Kidney epithelial cell (primary cell): ENCODE measurements around the gene LDHAL6A. TPM values are rescaled to one million over a fixed set of nuclear protein-coding genes. Genes with fewer than 3 reads are reported as not detected.

Experiments used
- DNase-seq: peaks from one replicate; pipeline ENCODE4 v3.0.0-alpha.2; 2010; ENCODE audit warnings: low read depth
- H3K27me3 ChIP-seq: 2 replicates; pipeline ENCODE4 v1.6.0; 2011; ENCODE audit warnings: low read length; ENCODE audit not compliant: control insufficient read depth, insufficient read depth
- H3K36me3 ChIP-seq: 2 replicates; pipeline ENCODE4 v1.5.1; 2011; ENCODE audit warnings: low read length; ENCODE audit not compliant: control insufficient read depth, insufficient read depth
- H3K4me3 ChIP-seq: 2 replicates; pipeline ENCODE4 v1.5.1; 2011; ENCODE audit warnings: low read depth, mild to moderate bottlenecking, control low read depth, low read length
- CTCF ChIP-seq: IDR thresholded peaks from 2 replicates; pipeline ENCODE4 v1.5.1; 2011; ENCODE audit warnings: mild to moderate bottlenecking, moderate library complexity, low read length, control low read depth, inconsistent platforms; ENCODE audit not compliant: insufficient read depth, poor library complexity, severe bottlenecking
- total RNA-seq: library from RNA; depleted of rRNA; stranded (reverse); fragments of >200 nt; gene quantifications from 2 replicates; pipeline ENCODE4 v1.2.3, GENCODE V29; 2015

Gene LDHAL6A
- total RNA-seq, 1 donor from 2014 or later: not detected

GRCh38 chr11:18459634-18460033, 4.0 kb downstream of the LDHAL6A start:
- Histone ChIP-seq H3K36me3 (no peaks in the 10 kb centered on the region), H3K27me3 (no peaks in the 10 kb centered on the region), H3K4me3 (no peak overlapping the region)
- TF ChIP-seq CTCF: no peak
- no peak for DNase-seq

GRCh38 chr11:18461909-18462308, 6.3 kb downstream of the LDHAL6A start:
- TF ChIP-seq CTCF: no peak
- no peaks in the 10 kb centered on the region for H3K27me3 ChIP-seq
- H3K36me3 ChIP-seq: no peaks in the 10 kb centered on the region
- H3K4me3 ChIP-seq: no peak overlapping the region
- no peak for DNase-seq

- DNase-seq: no peak
- Histone ChIP-seq H3K36me3 (no peaks in the 10 kb centered on the region), H3K27me3 (no peaks in the 10 kb centered on the region), H3K4me3 (no peak overlapping the region)
- no peak for TF ChIP-seq CTCF
These were observed 7.8 kb downstream of the LDHAL6A start for GRCh38 chr11:18463439-18463838.

GRCh38 chr11:18466402-18466801, 10.7 kb downstream of the LDHAL6A start:
- H3K27me3 ChIP-seq: no peaks in the 10 kb centered on the region
- no peak for DNase-seq
- no peak overlapping the region for H3K4me3 ChIP-seq
- TF ChIP-seq CTCF: no peak
- no peaks in the 10 kb centered on the region for H3K36me3 ChIP-seq

GRCh38 chr11:18468059-18468458, 12.4 kb downstream of the LDHAL6A start:
- H3K4me3 ChIP-seq: no peak overlapping the region
- TF ChIP-seq CTCF: no peak
- DNase-seq: no peak
- H3K27me3 ChIP-seq: no peaks in the 10 kb centered on the region
- H3K36me3 ChIP-seq: no peaks in the 10 kb centered on the region

- TF ChIP-seq CTCF: no peak
- Histone ChIP-seq H3K4me3 (no peak overlapping the region), H3K36me3 (no peaks in the 10 kb centered on the region), H3K27me3 (no peaks in the 10 kb centered on the region)
- no peak for DNase-seq
These were observed 13.3 kb downstream of the LDHAL6A start for GRCh38 chr11:18468961-18469360.
